GM20431 (cell line): ENCODE measurements around the gene FNIP1.
"Not testable (repeated sequence)": the region's sequence is repeated elsewhere in the genome, so short reads cannot be mapped to it uniquely, and the experiment has no call there.

Source experiments
- in situ Hi-C: fragments of 300-500 bp; cut with MseI, MboI; formaldehyde crosslinking; loops from one replicate; pipeline ENCODE4 v1.15.0; 2020; ENCODE audit warnings: low sequenced_read_pairs; ENCODE audit not compliant: unreplicated experiment

The FNIP1 gene

GRCh38 chr5:131649161-131649560 lies 147.7 kb downstream of the FNIP1 start:
- in situ Hi-C loops = no loop called here

GRCh38 chr5:131647048-131647769 lies 149.6 kb downstream of the FNIP1 start:
- in situ Hi-C loops = no loop called here

DNA sequence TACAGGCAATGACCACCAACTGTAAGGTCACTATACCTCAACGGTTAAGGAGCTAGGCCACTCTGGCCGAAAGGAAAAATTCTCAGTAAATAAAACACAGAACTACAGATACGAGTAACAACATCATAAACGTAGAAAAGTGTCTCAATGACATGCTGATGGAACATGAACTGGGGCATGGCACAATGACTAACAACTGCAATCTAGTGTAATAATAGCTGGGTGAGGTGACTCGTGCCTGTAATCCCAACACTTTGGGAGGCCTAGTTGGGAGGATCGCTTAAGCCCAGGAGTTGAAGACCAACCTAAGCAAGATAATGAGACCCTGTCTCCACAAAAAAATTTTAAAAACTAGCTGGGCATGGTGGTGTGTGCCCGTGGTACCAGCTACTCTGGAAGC lies 152.0 kb downstream of the FNIP1 start:
- in situ Hi-C loops = no loop called here

GRCh38 chr5:131644370-131644769 lies 152.4 kb downstream of the FNIP1 start:
- in situ Hi-C loops = no loop called here

GRCh38 chr5:131641494-131641893 lies 155.3 kb downstream of the FNIP1 start:
- in situ Hi-C loops = no loop called here

DNA sequence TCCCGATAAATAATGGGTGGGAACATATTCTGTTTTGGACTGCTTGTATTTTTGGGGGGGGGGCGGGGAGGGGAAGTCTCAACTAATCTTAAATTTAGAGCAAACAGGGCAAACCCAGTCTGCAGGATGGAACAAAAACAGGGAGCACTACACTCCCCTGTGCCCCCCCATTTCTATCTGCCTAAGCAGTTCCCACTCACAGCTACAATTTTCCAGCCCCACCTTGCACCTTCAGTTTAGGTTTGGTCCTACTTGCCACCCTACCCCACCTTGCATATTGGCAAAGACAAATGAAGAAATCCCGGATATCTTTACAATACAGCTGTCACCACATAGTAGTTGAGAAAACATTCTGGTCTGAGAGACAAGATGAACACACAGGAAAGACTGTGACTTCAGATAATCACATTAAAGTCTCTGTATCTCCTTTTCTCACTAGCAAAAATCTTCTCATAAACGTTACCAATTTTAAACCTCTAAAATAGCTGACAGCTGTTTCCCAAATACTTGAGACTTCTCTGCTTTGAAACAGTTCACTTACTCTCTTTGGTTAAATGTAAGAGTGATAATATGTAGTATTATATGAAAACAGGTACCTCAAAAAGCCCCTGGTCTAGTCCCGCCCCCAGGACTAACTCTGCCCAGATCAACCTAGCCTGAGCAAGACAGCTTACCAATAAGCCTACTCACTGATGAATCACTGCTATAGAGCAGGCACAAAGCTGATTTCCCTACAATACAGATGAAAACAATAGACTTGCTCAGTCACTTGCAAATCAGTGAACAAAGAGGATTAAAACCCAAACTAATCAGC lies 156.6 kb downstream of the FNIP1 start:
- in situ Hi-C loops = no loop called here

DNA sequence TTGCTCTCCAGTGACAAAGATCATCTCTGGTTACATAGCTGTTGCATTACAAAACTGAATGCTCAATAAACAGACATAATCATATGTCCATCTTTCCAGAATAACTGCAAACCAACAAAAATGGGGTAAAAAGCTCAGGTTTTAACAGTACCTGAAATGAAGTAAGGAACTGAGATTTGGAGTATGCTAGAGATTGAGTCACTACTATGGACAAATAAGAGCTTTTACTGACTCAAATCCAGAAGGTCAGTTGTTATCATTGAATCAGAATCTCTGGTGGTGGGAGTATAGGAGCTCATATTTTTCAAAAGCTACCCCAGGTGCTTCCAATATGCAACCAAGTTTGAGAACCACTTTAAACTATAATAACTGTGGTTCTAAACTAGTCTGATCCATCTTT lies 157.7 kb downstream of the FNIP1 start:
- in situ Hi-C loops = no loop called here

DNA sequence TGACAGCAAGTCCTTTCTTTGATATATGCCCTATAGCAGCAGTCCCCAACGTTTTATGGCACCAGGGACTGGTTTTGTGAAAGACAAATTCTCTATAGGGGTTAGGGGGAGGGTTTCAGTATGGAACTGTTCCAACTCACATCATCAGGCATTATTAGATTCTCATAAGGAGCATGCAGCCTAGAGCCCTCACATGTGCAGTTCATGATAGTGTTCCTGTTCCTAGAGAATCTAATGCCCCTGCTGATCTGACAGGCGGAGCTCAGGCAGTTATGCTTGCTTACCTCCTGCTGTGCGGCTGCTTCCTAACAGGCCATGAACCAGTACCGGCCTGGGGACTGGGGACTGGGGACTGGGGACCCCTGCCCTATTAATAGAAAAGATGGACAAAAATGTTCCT lies 159.1 kb downstream of the FNIP1 start:
- in situ Hi-C loops = no loop called here

DNA sequence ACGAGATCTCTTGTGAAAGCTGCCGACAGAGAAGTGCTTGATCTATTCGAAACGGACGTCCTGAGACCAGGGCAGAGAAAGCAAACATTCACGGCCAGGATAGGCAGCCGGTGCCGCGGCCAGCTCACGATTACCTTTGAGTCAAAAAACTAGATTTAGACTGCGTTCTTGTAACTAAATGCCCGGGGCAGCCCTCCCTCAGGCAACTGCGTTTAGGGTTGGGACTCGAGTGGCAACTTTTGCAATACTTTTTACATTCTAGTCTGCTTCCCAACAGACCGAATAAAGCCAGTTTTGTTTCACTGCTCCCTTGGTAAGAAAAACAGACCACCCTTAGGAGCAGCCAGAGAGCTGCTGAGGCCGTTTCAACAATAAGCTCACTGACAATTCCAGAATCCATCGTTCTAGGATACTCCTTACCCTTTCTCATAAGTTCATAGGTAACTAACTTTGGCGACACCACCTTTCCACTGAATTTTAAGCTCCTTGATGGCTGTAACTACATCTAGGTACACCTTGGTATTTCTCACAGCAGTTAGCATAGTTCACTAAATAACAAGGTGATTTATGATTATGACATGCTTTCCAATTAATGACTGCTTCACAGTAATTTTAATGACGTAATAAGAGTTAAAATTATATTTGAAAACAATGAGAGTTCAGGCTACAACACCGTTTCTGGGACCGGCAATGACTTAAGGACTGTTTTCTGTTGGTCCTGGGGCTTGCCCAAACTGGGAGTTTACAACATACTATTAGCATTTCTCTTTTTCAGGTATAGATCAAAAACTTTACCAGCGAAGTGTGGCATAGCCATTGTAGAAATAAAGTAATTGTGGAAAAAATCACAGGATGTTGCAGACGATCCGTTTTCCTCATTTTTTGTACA lies 160.9 kb downstream of the FNIP1 start:
- in situ Hi-C loops = no loop called here

DNA sequence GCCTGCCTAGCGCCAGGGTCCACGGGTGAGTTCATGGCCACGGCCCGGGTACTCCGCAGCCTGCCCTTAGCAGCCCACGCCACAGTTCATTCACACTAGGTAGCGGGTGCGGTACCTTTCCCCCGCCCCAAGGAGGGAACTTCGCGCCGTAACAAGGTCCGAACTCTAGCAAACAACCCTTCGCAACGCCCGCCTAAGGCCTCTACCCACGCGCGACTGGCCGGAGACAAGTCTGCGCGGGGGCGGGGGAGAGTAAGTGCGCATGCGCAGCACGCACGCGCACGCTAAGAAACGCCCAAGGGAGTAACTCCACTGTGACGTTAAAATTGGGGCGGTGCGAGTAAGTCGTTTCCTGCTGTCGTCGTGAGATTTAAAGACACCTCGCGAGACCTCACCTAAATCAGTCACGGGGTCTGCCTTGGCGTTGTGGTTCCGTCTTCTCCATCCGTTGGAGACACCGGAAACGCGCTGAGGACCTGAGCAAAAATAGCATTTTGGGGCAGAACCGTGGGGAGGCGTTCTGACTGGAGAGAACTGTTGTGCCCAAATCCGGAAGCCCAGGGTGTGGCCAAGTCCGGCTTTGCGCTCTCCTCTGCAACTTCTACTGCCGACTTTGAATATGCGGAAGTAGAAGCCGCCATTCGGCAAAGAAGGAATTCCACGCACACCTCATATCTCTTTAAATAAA lies 161.7 kb downstream of the FNIP1 start, which contains the start of gene RAPGEF6:
Gene RAPGEF6 (minus strand): TSS at position 234 of the 688 bp plus-strand sequence. CDS start 199 bp downstream, at position 35.
- in situ Hi-C loops = no loop called here

DNA sequence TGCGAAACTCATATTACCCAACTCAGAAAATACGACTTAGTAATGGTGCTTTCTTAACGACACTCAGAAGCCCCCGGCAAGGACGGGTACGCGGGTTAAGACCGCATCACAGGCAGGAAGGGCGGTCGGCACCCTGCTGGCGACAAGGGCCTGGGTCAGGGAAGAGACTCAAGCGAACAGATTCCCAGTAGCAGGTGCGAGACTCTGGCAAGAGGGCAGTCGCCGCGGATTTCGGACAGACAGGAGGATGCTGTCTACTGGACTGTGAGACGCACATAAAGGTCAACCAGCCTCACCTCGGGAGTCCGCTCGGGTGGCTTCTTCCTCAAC lies 162.2 kb downstream of the FNIP1 start:
- in situ Hi-C loops = no loop called here

DNA sequence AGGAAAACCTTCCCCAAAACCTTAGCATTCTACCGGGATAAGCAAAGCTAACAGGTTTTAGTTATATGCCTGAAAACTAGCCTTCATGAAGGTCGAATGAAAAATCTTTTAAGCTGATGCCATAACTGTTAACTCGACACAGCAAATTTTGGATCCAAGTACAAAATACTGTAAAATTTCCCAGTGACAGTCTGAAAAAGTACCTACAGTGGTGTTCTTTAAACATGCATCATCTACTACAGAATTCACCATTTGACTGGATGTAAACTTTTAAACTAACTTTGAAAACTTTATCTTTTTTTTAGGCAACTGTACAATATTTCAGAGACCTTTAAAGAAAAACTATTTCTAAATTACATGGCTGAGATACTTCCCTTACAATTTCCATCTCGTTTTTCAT lies 162.6 kb downstream of the FNIP1 start:
- in situ Hi-C loops = no loop called here

- in situ Hi-C loops = no loop called here
Measured at GRCh38 chr5:131633830-131634229, 163.0 kb downstream of the FNIP1 start.

DNA sequence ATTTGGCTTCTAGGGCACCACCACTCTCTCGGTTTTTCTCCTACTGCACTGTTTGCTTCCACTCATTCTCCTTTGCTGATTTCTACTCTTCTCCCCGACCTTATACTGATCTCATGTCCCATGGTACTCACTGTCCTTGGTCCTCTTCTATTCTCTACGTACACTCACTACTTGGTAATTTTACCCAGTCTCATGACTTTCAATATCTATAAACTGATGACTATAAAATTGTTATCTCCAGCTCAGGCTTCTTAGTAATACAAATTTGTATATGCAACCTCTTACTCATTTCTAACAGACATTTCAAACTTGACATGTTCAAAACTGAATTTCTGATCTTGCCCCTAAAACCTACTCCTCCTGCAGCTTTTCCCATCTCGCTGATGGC lies 165.9 kb downstream of the FNIP1 start:
- in situ Hi-C loops = no loop called here

DNA sequence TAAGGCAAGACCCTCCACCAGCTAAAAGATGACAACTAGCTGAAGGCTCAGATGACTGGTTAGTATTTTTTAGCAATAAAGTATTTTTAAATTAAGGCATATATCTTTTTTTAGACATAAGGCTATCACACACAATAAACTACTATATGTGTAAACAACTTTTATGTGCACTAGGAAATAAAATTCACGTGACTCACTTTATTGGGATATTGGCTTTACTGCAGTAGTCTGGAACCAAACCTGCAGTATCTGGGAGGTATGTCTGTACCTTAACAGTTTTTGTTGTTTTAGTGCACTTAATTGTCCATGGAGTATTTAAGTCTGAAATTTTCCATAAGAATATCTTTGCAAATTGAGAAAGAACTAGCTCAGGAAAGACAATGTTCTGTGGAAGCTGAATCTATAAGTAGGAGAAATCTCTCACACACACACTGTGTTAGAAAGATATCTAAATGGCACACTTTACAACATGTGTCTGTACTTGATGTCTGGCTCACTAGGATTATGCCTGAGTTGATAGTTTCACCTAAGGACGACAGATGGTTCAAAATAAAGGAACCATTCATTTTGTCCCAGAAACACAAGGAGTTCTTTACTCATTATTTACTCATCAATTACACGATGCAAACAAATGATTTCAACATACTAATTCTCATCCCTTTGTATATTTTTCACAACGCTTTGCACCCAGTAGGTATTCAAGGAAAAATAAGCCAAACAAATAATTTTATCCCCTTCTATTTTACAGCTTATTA lies 166.4 kb downstream of the FNIP1 start:
- in situ Hi-C loops = no loop called here

GRCh38 chr5:131628990-131629389 lies 167.8 kb downstream of the FNIP1 start:
- in situ Hi-C loops = no loop called here

DNA sequence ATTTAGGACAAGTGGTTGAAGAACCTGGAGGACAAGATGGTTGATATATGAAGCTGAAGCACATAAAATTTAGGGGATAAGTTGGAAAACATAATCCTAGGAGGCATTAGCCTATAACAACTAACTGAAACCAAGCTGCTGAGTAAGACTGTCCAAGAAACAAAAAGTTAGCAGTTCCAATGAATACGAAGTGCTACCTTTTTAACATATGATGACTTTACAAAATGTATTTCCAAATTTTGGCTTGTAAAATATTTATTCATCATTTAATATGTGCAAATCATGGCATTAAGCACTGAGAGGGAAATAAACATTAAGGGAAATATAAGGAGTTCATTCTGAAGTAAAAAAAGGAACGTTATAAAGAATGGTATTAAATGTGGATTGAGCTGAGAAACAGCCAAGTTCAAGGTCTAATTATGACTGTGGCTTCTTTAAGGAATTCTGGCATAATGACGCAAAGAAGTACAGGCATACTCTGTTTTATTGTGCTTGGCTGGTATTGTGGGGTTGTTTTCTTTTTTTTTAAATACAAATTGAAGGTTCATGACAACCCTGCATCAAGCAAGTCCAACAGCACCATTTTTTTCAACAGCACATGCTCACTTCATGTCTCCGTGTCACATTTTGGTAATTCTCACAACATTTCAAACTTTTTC lies 169.5 kb downstream of the FNIP1 start:
- in situ Hi-C loops = no loop called here

GRCh38 chr5:131622633-131623032 lies 174.2 kb downstream of the FNIP1 start:
- in situ Hi-C loops = no loop called here

DNA sequence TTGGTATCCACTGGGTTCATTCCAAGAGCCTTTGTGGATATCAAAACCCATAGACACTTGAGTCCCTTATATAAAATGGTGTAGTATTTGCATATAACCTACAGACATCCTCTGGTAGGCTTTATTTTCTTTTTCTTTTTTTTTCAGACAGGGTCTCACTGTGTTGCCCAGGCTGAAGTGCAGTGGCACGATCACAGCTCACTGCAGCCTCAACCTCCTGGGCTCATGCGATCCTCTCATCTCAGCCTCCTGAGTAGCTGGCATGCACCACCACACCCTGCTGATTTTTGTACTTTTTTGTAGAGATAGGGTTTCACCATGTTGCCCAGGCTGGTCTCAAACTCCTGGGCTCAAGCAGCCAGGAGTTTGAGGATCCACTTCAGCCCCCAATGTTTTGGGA lies 175.7 kb downstream of the FNIP1 start:
- in situ Hi-C loops = not testable (repeated sequence)
